NCI-H524 (cell line): ENCODE results near the gene C11orf68.
"Not testable (repeated sequence)": the region's sequence is repeated elsewhere in the genome, so short reads cannot be mapped to it uniquely, and the experiment has no call there.

Experiments used
- DNase-seq, 2 experiments: peaks; one replicate each; lab custom pipeline; 2025; lab: John Stamatoyannopoulos, UW

C11orf68 gene

GRCh38 chr11:65918211-65919140 is at the start of gene C11orf68:
TSS of gene C11orf68 (minus strand) at chr11:65919062. CDS start at chr11:65919031, 31 bp downstream.
- DNase-seq: no peak

GRCh38 chr11:65967329-65967934 is 48.6 kb upstream of the C11orf68 start:
- no peak for DNase-seq

GRCh38 chr11:65965986-65966762 is 47.3 kb upstream of the C11orf68 start:
- no peak for DNase-seq

- DNase-seq: no peak
Observed at GRCh38 chr11:65964906-65965305, 46.0 kb upstream of the C11orf68 start.

GRCh38 chr11:65962141-65962564 is 43.3 kb upstream of the C11orf68 start:
- DNase-seq: no peak

GRCh38 chr11:65961267-65962140 is 42.6 kb upstream of the C11orf68 start, which contains the start of gene SART1:
TSS of gene SART1 (plus strand) at chr11:65961734. CDS start at chr11:65961781, 47 bp downstream.
- peak; percentile 94 to 98 for DNase-seq

- no peak for DNase-seq
Observed at GRCh38 chr11:65960824-65961266, 42.0 kb upstream of the C11orf68 start.

GRCh38 chr11:65958774-65959420 is 40.0 kb upstream of the C11orf68 start:
- DNase-seq: no peak

- no peak for DNase-seq
Observed at GRCh38 chr11:65958291-65958690, 39.4 kb upstream of the C11orf68 start.

- DNase-seq: no peak
Observed at GRCh38 chr11:65954771-65955170, 35.9 kb upstream of the C11orf68 start.

- DNase-seq: no peak
Observed at GRCh38 chr11:65953471-65953870, 34.6 kb upstream of the C11orf68 start.

GRCh38 chr11:65952052-65952521 is 33.2 kb upstream of the C11orf68 start:
- DNase-seq: no peak

- DNase-seq: not testable (repeated sequence)
Observed at GRCh38 chr11:65951641-65952040, 32.8 kb upstream of the C11orf68 start.

- DNase-seq: not testable (repeated sequence)
Observed at GRCh38 chr11:65950711-65951110, 31.8 kb upstream of the C11orf68 start.

- no peak for DNase-seq
Observed at GRCh38 chr11:65947603-65948125, 28.8 kb upstream of the C11orf68 start.

GRCh38 chr11:65947133-65947532 is 28.3 kb upstream of the C11orf68 start:
- no peak for DNase-seq

GRCh38 chr11:65946655-65947054 is 27.8 kb upstream of the C11orf68 start:
- no peak for DNase-seq

- no peak for DNase-seq
Observed at GRCh38 chr11:65945941-65946558, 27.2 kb upstream of the C11orf68 start.

GRCh38 chr11:65945430-65945911 is 26.6 kb upstream of the C11orf68 start, which contains the start of gene TSGA10IP:
TSS of gene TSGA10IP (plus strand) at chr11:65945480. CDS start at chr11:65945676, 196 bp downstream.
- DNase-seq: no peak
